Epithelial cell of esophagus (primary cell): ENCODE results near the gene HPCAL1.

ENCODE experiments used
- DNase-seq: peaks from one replicate; pipeline ENCODE4 v3.0.0; 2010; ENCODE audit warnings: low read depth
- H3K4me3 ChIP-seq: 2 replicates; pipeline ENCODE4 v1.5.1; 2011; ENCODE audit warnings: mild to moderate bottlenecking, low read length, control low read depth
- TF ChIP-seq, protein P1 (sequence below): IDR thresholded peaks from 2 replicates; pipeline ENCODE4 v1.5.1; 2011; ENCODE audit warnings: low read depth, mild to moderate bottlenecking, low read length, control low read depth, inconsistent platforms; ENCODE audit not compliant: insufficient read depth; ENCODE audit errors: missing control alignments

The HPCAL1 gene

DNA sequence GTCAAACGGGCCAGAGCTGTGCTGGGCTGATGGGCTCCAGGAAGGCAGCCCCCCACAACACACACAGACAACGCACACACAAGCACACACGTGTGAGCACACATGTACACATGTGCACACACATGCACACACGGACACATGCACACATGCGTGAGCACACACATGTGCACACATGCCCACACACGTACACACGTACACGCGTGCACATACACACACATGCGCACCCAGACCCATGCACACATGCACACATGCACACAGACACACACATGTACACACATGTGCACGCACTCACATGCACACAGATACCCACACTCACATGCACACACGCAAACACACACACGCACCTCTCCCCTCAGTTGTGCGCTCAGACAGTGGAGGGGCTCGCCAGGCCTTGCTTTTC is 31.2 kb upstream of the HPCAL1 start:
- TF ChIP-seq, protein P1, sequence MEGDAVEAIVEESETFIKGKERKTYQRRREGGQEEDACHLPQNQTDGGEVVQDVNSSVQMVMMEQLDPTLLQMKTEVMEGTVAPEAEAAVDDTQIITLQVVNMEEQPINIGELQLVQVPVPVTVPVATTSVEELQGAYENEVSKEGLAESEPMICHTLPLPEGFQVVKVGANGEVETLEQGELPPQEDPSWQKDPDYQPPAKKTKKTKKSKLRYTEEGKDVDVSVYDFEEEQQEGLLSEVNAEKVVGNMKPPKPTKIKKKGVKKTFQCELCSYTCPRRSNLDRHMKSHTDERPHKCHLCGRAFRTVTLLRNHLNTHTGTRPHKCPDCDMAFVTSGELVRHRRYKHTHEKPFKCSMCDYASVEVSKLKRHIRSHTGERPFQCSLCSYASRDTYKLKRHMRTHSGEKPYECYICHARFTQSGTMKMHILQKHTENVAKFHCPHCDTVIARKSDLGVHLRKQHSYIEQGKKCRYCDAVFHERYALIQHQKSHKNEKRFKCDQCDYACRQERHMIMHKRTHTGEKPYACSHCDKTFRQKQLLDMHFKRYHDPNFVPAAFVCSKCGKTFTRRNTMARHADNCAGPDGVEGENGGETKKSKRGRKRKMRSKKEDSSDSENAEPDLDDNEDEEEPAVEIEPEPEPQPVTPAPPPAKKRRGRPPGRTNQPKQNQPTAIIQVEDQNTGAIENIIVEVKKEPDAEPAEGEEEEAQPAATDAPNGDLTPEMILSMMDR: no peak
- DNase-seq: no peak
- H3K4me3 ChIP-seq: no peak overlapping the region

DNA sequence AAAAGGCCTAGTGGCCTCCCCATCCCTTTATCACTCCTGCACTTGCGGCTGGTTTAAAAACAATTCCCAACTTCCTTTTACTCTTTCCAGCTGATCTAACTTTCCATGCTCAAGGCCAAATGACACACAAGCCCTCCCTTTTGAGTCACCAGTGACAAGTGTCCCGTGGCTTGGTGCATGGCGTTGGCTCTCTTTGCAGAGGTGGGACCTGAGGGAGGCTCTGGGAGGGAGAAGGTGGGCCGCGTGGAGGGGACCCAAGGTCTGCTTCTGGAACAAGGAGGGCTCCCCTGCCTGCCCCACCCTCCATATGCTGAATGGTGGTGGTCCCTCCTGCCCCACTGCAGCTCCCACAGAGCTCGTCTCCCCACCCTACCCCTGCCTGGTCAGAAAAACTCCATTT is 30.8 kb upstream of the HPCAL1 start:
- no peak for DNase-seq

DNA sequence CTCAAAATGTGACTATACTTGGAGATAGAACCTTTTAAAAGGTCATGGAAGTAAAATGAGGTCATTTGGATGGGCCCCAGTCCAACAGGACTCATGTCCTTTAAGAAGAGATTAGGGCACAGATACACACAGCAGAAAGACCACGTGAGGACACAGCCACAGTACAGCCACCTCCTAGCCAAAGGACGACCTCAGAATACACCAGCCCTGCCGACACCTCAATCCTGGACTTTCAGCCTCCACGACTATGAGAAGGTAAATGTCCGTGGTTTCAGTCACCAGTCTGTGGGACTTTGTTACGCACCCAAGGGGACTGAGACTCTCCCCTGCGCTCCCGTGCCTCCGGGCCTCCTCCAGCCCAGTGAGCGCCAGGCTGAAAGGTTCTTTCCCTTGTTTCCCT is 30.2 kb upstream of the HPCAL1 start:
- TF ChIP-seq, protein P1: no peak
- no peak overlapping the region for H3K4me3 ChIP-seq
- no peak for DNase-seq

More for the DNA sequence above, 30.8 kb upstream of the HPCAL1 start:
- TF ChIP-seq, protein P1: no peak
- no peak overlapping the region for H3K4me3 ChIP-seq

DNA sequence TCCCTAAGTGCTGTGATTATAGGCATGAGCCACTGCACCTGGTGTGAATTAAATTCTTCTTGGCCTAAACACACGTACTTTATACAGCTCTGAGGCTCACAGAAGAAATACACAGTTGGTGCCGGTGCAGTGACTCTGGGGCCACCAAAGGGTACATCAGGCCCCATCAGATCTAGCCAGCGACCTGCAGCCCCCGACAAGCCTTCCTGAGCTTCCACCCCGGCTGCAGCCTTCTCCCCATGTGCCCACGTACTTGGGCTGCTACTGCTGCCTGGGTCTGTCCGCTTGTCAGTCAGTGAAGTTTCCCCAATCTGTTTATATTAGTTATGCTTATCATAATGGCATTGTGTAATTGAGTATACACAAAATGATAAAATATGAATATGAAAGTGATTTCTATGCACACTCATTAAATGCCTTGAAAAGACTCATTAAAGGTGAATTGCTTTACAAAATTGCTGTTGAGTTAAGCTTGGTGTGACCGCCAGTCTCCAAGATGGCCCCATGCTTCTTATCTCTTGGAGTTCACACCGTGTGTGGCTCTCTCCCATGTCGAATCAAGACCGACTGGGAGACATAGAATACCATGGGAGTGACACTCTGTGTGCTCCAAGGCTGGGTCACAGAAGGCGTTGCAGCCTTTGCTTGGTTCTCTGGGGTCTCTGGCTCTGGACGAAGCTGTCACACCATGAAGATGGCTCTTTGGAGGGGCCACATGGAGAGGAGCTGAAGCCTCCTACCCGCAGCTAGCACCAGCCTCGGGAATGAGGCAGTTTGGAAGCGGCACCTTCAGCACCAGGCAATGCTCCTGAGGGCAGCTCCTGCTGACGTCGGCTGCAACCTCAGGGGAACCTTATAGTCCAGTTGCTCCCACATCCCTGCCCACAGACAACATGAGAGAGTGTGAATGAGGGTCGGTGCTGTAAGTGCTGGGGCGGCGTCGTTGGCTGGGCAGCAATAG is 29.2 kb upstream of the HPCAL1 start:
- H3K4me3 ChIP-seq: no peak overlapping the region
- DNase-seq: no peak
- TF ChIP-seq, protein P1: no peak

DNA sequence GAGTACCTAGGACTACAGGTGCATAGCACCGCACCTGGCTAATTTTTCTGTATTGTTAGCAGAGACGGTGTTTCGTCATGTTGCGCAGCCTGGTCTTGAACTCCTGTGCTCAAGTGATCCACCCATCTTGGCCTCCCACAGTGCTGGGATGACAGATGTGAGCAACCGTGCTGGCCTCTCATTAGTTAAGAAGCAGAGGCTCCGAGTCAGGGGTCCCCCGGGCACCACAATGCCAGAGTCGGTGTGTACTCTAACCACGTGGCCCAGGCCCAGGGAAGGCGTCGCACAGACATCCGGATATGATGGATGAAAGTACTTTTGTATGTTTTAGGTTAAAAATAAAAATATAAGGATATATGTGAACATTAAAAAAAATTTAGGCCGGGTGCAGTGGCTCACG is 28.3 kb upstream of the HPCAL1 start:
- TF ChIP-seq, protein P1: no peak
- no peak overlapping the region for H3K4me3 ChIP-seq
- DNase-seq: no peak

DNA sequence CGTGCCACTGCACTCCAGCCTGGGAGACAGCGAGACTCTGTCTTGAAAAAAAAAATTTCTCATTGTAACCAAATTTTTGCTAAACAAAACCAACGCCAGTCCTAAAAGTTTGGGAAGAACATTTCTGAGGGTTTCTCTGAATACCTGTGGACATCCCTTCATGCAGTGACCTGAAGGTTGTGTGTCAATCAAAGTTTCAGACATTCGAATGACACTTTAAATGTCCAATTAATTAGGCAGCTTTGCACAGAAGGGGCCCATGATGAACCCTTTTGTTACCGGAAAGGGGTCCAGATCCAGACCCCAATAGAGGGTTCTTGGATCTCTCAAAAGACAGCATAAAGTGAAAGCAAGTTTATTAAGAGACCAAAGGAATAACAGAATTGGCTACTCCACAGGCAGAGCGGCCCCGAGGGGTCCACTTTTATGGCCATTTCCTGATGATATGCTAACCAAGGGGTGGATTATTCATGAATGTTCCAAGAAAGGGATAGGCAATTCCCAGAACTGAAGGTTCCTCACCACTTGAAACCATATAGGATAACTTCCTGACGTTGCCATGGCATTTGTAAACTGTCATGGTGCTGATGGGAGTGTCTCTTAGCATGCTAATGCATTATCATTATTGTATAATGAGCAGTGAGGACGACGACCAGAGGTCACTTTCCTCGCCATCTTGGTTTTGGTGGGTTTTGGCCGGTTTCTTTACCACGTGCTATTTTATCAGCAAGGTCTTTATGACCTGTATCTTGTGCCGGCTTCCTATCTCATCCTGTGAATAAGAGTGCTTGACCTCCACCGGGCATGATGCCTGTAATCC is 27.5 kb upstream of the HPCAL1 start:
- no peak overlapping the region for H3K4me3 ChIP-seq
- no peak for DNase-seq
- TF ChIP-seq, protein P1: no peak
